NCI-H82 treated with DMSO at 0.1 percent for 48 hours (cell line): ENCODE data around the gene COL6A2.

Experiments used
- DNase-seq: peaks from one replicate; lab custom pipeline; 2025; ENCODE audit not compliant: unreplicated experiment; lab: John Stamatoyannopoulos, UW

The COL6A2 gene

GRCh38 chr21:46111857-46112724 lies 14.2 kb downstream of the COL6A2 start:
- no peak for DNase-seq

- no peak for DNase-seq
Observed at GRCh38 chr21:46112725-46113215, 14.9 kb downstream of the COL6A2 start.

- no peak for DNase-seq
Observed at GRCh38 chr21:46113497-46114176, 15.7 kb downstream of the COL6A2 start.

GRCh38 chr21:46114963-46115362 lies 17.1 kb downstream of the COL6A2 start:
- DNase-seq, result no peak

- DNase-seq, result no peak
Observed at GRCh38 chr21:46115441-46116188, 17.7 kb downstream of the COL6A2 start.

GRCh38 chr21:46116189-46116775 lies 18.4 kb downstream of the COL6A2 start:
- DNase-seq, result no peak

- DNase-seq, result no peak
Observed at GRCh38 chr21:46116776-46117585, 19.1 kb downstream of the COL6A2 start.

- DNase-seq, result no peak
Observed at GRCh38 chr21:46117586-46118315, 19.8 kb downstream of the COL6A2 start.

GRCh38 chr21:46118316-46119143 lies 20.6 kb downstream of the COL6A2 start:
- DNase-seq, result no peak

GRCh38 chr21:46119144-46119636 lies 21.3 kb downstream of the COL6A2 start:
- DNase-seq, result no peak

- no peak for DNase-seq
Observed at GRCh38 chr21:46119637-46120271, 21.8 kb downstream of the COL6A2 start.

GRCh38 chr21:46120301-46121285 lies 22.7 kb downstream of the COL6A2 start:
- DNase-seq, result no peak

- no peak for DNase-seq
Observed at GRCh38 chr21:46121286-46122221, 23.6 kb downstream of the COL6A2 start.

- no peak for DNase-seq
Observed at GRCh38 chr21:46122237-46122671, 24.3 kb downstream of the COL6A2 start.

GRCh38 chr21:46122758-46123683 lies 25.1 kb downstream of the COL6A2 start:
- DNase-seq, result no peak
